HL-60/S4 (cell line): ENCODE data around the gene HOOK1.

Experiments used
- in situ Hi-C: fragments of 300-500 bp; cut with MboI; formaldehyde crosslinking; loops from 2 replicates; pipeline ENCODE4 v1.14.3; 2022; ENCODE audit warnings: low sequenced_read_pairs

HOOK1 gene

GRCh38 chr1:59814901-59815825 is at the start of gene HOOK1:
TSS of gene HOOK1 (plus strand) at chr1:59814949. CDS start at chr1:59815118, 169 bp downstream.
- in situ Hi-C loops: no loop called here

GRCh38 chr1:59765011-59765730 is 49.6 kb upstream of the HOOK1 start:
- in situ Hi-C loops: loop anchor here (10.0 kb wide), 1 partner anchor 1250 kb away; no protein-coding TSS in a partner anchor

- in situ Hi-C loops: loop anchor here (10.0 kb wide), 1 partner anchor 1252 kb away; no protein-coding TSS in a partner anchor
Observed at GRCh38 chr1:59766227-59766855, 48.4 kb upstream of the HOOK1 start.

GRCh38 chr1:59767119-59767518 is 47.6 kb upstream of the HOOK1 start:
- in situ Hi-C loops: loop anchor here (10.0 kb wide), 1 partner anchor 1252 kb away; no protein-coding TSS in a partner anchor

GRCh38 chr1:59768792-59769735 is 45.7 kb upstream of the HOOK1 start:
- in situ Hi-C loops: loop anchor here (10.0 kb wide), 1 partner anchor 1254 kb away; no protein-coding TSS in a partner anchor

- in situ Hi-C loops: loop anchor here (10.0 kb wide), 1 partner anchor 1255 kb away; no protein-coding TSS in a partner anchor
Observed at GRCh38 chr1:59769736-59770095, 45.0 kb upstream of the HOOK1 start.

GRCh38 chr1:59771361-59771760 is 43.4 kb upstream of the HOOK1 start:
- in situ Hi-C loops: no loop called here

GRCh38 chr1:59775480-59775879 is 39.3 kb upstream of the HOOK1 start:
- in situ Hi-C loops: no loop called here

- in situ Hi-C loops: no loop called here
Observed at GRCh38 chr1:59776960-59777852, 37.5 kb upstream of the HOOK1 start.

- in situ Hi-C loops: no loop called here
Observed at GRCh38 chr1:59779949-59780348, 34.8 kb upstream of the HOOK1 start.

- in situ Hi-C loops: no loop called here
Observed at GRCh38 chr1:59788825-59789224, 25.9 kb upstream of the HOOK1 start.

- in situ Hi-C loops: no loop called here
Observed at GRCh38 chr1:59798600-59798999, 16.1 kb upstream of the HOOK1 start.

- in situ Hi-C loops: no loop called here
Observed at GRCh38 chr1:59803458-59804038, 11.2 kb upstream of the HOOK1 start.

GRCh38 chr1:59804301-59804700 is 10.4 kb upstream of the HOOK1 start:
- in situ Hi-C loops: no loop called here

- in situ Hi-C loops: no loop called here
Observed at GRCh38 chr1:59805554-59805953, 9.2 kb upstream of the HOOK1 start.

- in situ Hi-C loops: no loop called here
Observed at GRCh38 chr1:59814180-59814900, 409 bp upstream of the HOOK1 start.

- in situ Hi-C loops: no loop called here
Observed at GRCh38 chr1:59815892-59816291, 1.1 kb downstream of the HOOK1 start.

GRCh38 chr1:59816318-59816878 is 1.6 kb downstream of the HOOK1 start:
- in situ Hi-C loops: no loop called here
